ENCODE results near the gene FARS2. TPM values are rescaled to one million over a fixed set of nuclear protein-coding genes. Genes with fewer than 3 reads are reported as not detected.

Gene FARS2
- total and polyA plus RNA-seq, 2 donors (not counting 1 experiment from before 2014, with no cell fraction given): 11.0 to 18.5 TPM

- H2AFZ ChIP-seq (ENCODE audit: low read length): no peak overlapping the region
- no peak overlapping the region for H3K9ac ChIP-seq (ENCODE audit: insufficient read depth, low read length)
- TF ChIP-seq CTCF (conservative IDR thresholded peaks at IDR 0.05 in 1 of 2, IDR thresholded peaks at IDR 0.05 in 1 of 2; ENCODE audit: low read depth in 1 of 2, low read length in 2 of 2) (no peak), EZH2 (IDR thresholded peaks at IDR 0.05; ENCODE audit: low read length, missing control alignments) (no peak)
- H3K4me1 ChIP-seq (ENCODE audit: control insufficient read depth, extremely low read depth, insufficient read depth, low read length): no peaks in the 10 kb centered on the region
- H3K4me3 ChIP-seq (replicated peaks in 1 of 4; ENCODE audit: control extremely low read depth in 1 of 4, insufficient read depth in 1 of 4, low read depth in 3 of 4, low read length in 4 of 4): no peak overlapping the region
- H3K27me3 ChIP-seq (ENCODE audit: control insufficient read depth, insufficient read depth, low read length): no peaks in the 10 kb centered on the region
- H3K36me3 ChIP-seq (ENCODE audit: control insufficient read depth, insufficient read depth, low read length): no peaks in the 10 kb centered on the region
- H3K27ac ChIP-seq (ENCODE audit: insufficient read depth, low read length): no peak overlapping the region
- DNase-seq (ENCODE audit: low read depth in 2 of 2): no peak
- no peaks in the 10 kb centered on the region for H3K79me2 ChIP-seq (ENCODE audit: control insufficient read depth, insufficient read depth, low read length)
- no peaks in the 10 kb centered on the region for H4K20me1 ChIP-seq (ENCODE audit: control insufficient read depth, extremely low read depth, insufficient read depth, low read length)
- H3K4me2 ChIP-seq (ENCODE audit: extremely low read depth, insufficient read depth, low read length): no peak overlapping the region
- no peaks in the 10 kb centered on the region for H3K9me3 ChIP-seq (ENCODE audit: control insufficient read depth, insufficient read depth, low read depth, low read length)
Measured at GRCh38 chr6:5771759-5772390, 510.6 kb downstream of the FARS2 start.

- Histone ChIP-seq H4K20me1 (ENCODE audit: control insufficient read depth, extremely low read depth, insufficient read depth, low read length) (no peaks in the 10 kb centered on the region), H3K4me3 (replicated peaks in 1 of 4; ENCODE audit: control extremely low read depth in 1 of 4, insufficient read depth in 1 of 4, low read depth in 3 of 4, low read length in 4 of 4) (no peak overlapping the region), H3K79me2 (ENCODE audit: control insufficient read depth, insufficient read depth, low read length) (no peaks in the 10 kb centered on the region), H3K4me2 (ENCODE audit: extremely low read depth, insufficient read depth, low read length) (no peak overlapping the region), H3K9me3 (ENCODE audit: control insufficient read depth, insufficient read depth, low read depth, low read length) (no peaks in the 10 kb centered on the region), H3K9ac (ENCODE audit: insufficient read depth, low read length) (no peak overlapping the region), H3K36me3 (ENCODE audit: control insufficient read depth, insufficient read depth, low read length) (no peaks in the 10 kb centered on the region), H3K27me3 (ENCODE audit: control insufficient read depth, insufficient read depth, low read length) (no peaks in the 10 kb centered on the region), H2AFZ (ENCODE audit: low read length) (no peak overlapping the region), H3K4me1 (ENCODE audit: control insufficient read depth, extremely low read depth, insufficient read depth, low read length) (no peaks in the 10 kb centered on the region), H3K27ac (ENCODE audit: insufficient read depth, low read length) (no peak overlapping the region)
- TF ChIP-seq EZH2 (IDR thresholded peaks at IDR 0.05; ENCODE audit: low read length, missing control alignments) (no peak), CTCF (conservative IDR thresholded peaks at IDR 0.05 in 1 of 2, IDR thresholded peaks at IDR 0.05 in 1 of 2; ENCODE audit: low read depth in 1 of 2, low read length in 2 of 2) (no peak)
- no peak for DNase-seq (ENCODE audit: low read depth in 2 of 2)
Measured at GRCh38 chr6:5772408-5773120, 511.3 kb downstream of the FARS2 start.

- no peak overlapping the region for H3K27ac ChIP-seq (ENCODE audit: insufficient read depth, low read length)
- H4K20me1 ChIP-seq (ENCODE audit: control insufficient read depth, extremely low read depth, insufficient read depth, low read length): no peaks in the 10 kb centered on the region
- no peaks in the 10 kb centered on the region for H3K4me1 ChIP-seq (ENCODE audit: control insufficient read depth, extremely low read depth, insufficient read depth, low read length)
- H3K79me2 ChIP-seq (ENCODE audit: control insufficient read depth, insufficient read depth, low read length): no peaks in the 10 kb centered on the region
- H3K27me3 ChIP-seq (ENCODE audit: control insufficient read depth, insufficient read depth, low read length): no peaks in the 10 kb centered on the region
- H3K9me3 ChIP-seq (ENCODE audit: control insufficient read depth, insufficient read depth, low read depth, low read length): no peaks in the 10 kb centered on the region
- no peak overlapping the region for H3K9ac ChIP-seq (ENCODE audit: insufficient read depth, low read length)
- H3K4me3 ChIP-seq (replicated peaks in 1 of 4; ENCODE audit: control extremely low read depth in 1 of 4, insufficient read depth in 1 of 4, low read depth in 3 of 4, low read length in 4 of 4): no peak overlapping the region
- DNase-seq (ENCODE audit: low read depth in 2 of 2): no peak
- no peak for TF ChIP-seq CTCF (conservative IDR thresholded peaks at IDR 0.05 in 1 of 2, IDR thresholded peaks at IDR 0.05 in 1 of 2; ENCODE audit: low read depth in 1 of 2, low read length in 2 of 2)
- no peak for TF ChIP-seq EZH2 (IDR thresholded peaks at IDR 0.05; ENCODE audit: low read length, missing control alignments)
- no peak overlapping the region for H2AFZ ChIP-seq (ENCODE audit: low read length)
- no peaks in the 10 kb centered on the region for H3K36me3 ChIP-seq (ENCODE audit: control insufficient read depth, insufficient read depth, low read length)
- H3K4me2 ChIP-seq (ENCODE audit: extremely low read depth, insufficient read depth, low read length): no peak overlapping the region
Measured at GRCh38 chr6:5776104-5776503, 514.8 kb downstream of the FARS2 start.

Data from fibroblast of lung (primary cell).